K562 (cell line): ENCODE results near the gene CAPRIN1. TPM values are rescaled to one million over a fixed set of nuclear protein-coding genes. Genes with fewer than 3 reads are reported as not detected.
A peak's percentile ranks its signal among the peaks of the same experiment; 100 is the strongest.

Experiments
- EGR1 ChIP-seq: fragments of 450-650 bp; conservative IDR thresholded peaks from 2 replicates; pipeline ENCODE4 v1.6.1; 2017; ENCODE audit warnings: mild to moderate bottlenecking
- FOXM1 ChIP-seq, 2 experiments: fragments of 450-650 bp in 1 of 2; sonication (generic) in 1 of 2; formaldehyde crosslinking in 1 of 2; IDR thresholded peaks; 2 replicates each; pipeline versions ENCODE4 v1.6.1 to v1.9.0; 2017 to 2022; ENCODE audit warnings: low read depth in 2 of 2, mild to moderate bottlenecking in 2 of 2, missing genetic modification reagents in 1 of 2, moderate library complexity in 1 of 2
- GMEB1 ChIP-seq: fragments of 250-450 bp; sonication (Bioruptor Pico); IDR thresholded peaks from 2 replicates; pipeline ENCODE4 v1.4.0; 2020; ENCODE audit warnings: mild to moderate bottlenecking
- KLF6 ChIP-seq: fragments of 250-450 bp; sonication (Bioruptor Pico); IDR thresholded peaks from 2 replicates; pipeline ENCODE4 v1.4.0; 2020; ENCODE audit warnings: mild to moderate bottlenecking, moderate library complexity, borderline replicate concordance
- MCM3 ChIP-seq: fragments of 450-650 bp; IDR thresholded peaks from 2 replicates; pipeline ENCODE4 v1.6.1; 2016
- PYGO2 ChIP-seq: fragments of 450-650 bp; IDR thresholded peaks from 2 replicates; pipeline ENCODE4 v1.6.1; 2016; ENCODE audit warnings: mild to moderate bottlenecking, missing genetic modification characterization, moderate library complexity, missing compliant biosample characterization
- RCOR1 ChIP-seq, 2 experiments: IDR thresholded peaks; 2 replicates each; pipeline ENCODE4 v1.6.1; 2012; ENCODE audit warnings: low read depth in 2 of 2, low read length in 2 of 2, borderline replicate concordance in 1 of 2, improper control_type of control experiment in 1 of 2
- SMAD1 ChIP-seq: fragments of 150-350 bp; IDR thresholded peaks from 2 replicates; pipeline ENCODE4 v1.6.1; 2014; ENCODE audit warnings: low read length, low read depth; ENCODE audit not compliant: partially characterized antibody
- THRAP3 ChIP-seq: fragments of 450-650 bp; IDR thresholded peaks from 2 replicates; pipeline ENCODE4 v1.6.1; 2016; ENCODE audit warnings: mild to moderate bottlenecking, inconsistent platforms, borderline replicate concordance
- TRIM28 ChIP-seq: fragments of 450-650 bp; IDR thresholded peaks from 2 replicates; pipeline ENCODE4 v1.6.1; 2017
- YY1 ChIP-seq, 3 experiments: IDR thresholded peaks; 2 replicates each; pipeline ENCODE4 v1.6.1; 2011; ENCODE audit warnings: low read length in 2 of 3, mild to moderate bottlenecking in 2 of 3, moderate library complexity in 2 of 3, borderline replicate concordance in 1 of 3, control low read depth in 1 of 3, low read depth in 1 of 3; ENCODE audit not compliant: insufficient read depth in 3 of 3, insufficient replicate concordance in 2 of 3, control insufficient read depth in 1 of 3, insufficient read length in 1 of 3; ENCODE audit errors: extremely low read depth in 1 of 3
- ZBTB26 ChIP-seq: fragments of 450-650 bp; formaldehyde crosslinking; IDR thresholded peaks from 2 replicates; pipeline ENCODE4 v1.4.0; 2022; ENCODE audit warnings: missing genetic modification characterization
- ZKSCAN1 ChIP-seq: fragments of 150-350 bp; IDR thresholded peaks from 2 replicates; pipeline ENCODE4 v1.6.1; 2016; ENCODE audit warnings: low read depth, low read length
- ZNF384 ChIP-seq: IDR thresholded peaks from 2 replicates; pipeline ENCODE4 v1.6.1; 2012; ENCODE audit warnings: low read depth, low read length, improper control_type of control experiment
- ZNF41 ChIP-seq: fragments of 250-450 bp; sonication (Bioruptor Pico); conservative IDR thresholded peaks from 2 replicates; pipeline ENCODE4 v1.4.0; 2020; ENCODE audit warnings: mild to moderate bottlenecking
- ZNF507 ChIP-seq: conservative IDR thresholded peaks from 2 replicates; pipeline ENCODE4 v1.6.1; 2017; ENCODE audit warnings: missing genetic modification characterization, missing compliant biosample characterization
- ZNF586 ChIP-seq: fragments of 450-650 bp; formaldehyde crosslinking; conservative IDR thresholded peaks from 2 replicates; pipeline ENCODE4 v1.4.0; 2020; ENCODE audit warnings: mild to moderate bottlenecking, moderate library complexity
- polyA plus RNA-seq, 8 experiments: library from polyadenylated mRNA; depleted of rRNA in 4 of 8; stranded (reverse) in 5 of 8; unstranded in 3 of 8; fragments of >200 nt; fragmentation: Nextera tagmentation in 2 of 8; fragmentation: Illumina TruSeq in 1 of 8; extraction: Ambion mirVana in 2 of 8; extraction: Trizol in 1 of 8; gene quantifications; 2 replicates each; pipeline versions ENCODE4 v1.2.1 to v1.2.3, GENCODE V29; 2011 to 2014; ENCODE audit warnings: inconsistent platforms in 1 of 8, missing spikeins in 1 of 8
- total RNA-seq, 7 experiments: library from RNA; depleted of rRNA in 6 of 7; stranded (reverse); fragments of >200 nt in 6 of 7; fragmentation: Illumina TruSeq in 2 of 7; extraction: Trizol in 2 of 7; gene quantifications; 2 replicates each; pipeline versions ENCODE4 v1.2.1 to v1.2.3, GENCODE V29; 2011 to 2021; ENCODE audit warnings: low replicate concordance in 1 of 7
- TF ChIP-seq, protein P1 (sequence below): fragments of 250-450 bp; sonication (Bioruptor Pico); IDR thresholded peaks from 2 replicates; pipeline ENCODE4 v1.4.0; 2020; ENCODE audit warnings: mild to moderate bottlenecking, moderate library complexity
- TF ChIP-seq, protein P2 (sequence below): fragments of 450-650 bp; formaldehyde crosslinking; IDR thresholded peaks from 2 replicates; pipeline ENCODE4 v1.4.0; 2020; ENCODE audit warnings: mild to moderate bottlenecking, mixed read lengths
- TF ChIP-seq, protein P3 (sequence below): fragments of 450-650 bp; IDR thresholded peaks from 2 replicates; pipeline ENCODE4 v1.6.1; 2016

CAPRIN1 gene
- total and polyA plus RNA-seq, 9 of the 15 experiments (the other 6 are each of a cell fraction or from before 2014, with no cell fraction given): 49.6 to 271 (median 244) TPM

GRCh38 chr11:34034053-34034452, 17.5 kb upstream of the CAPRIN1 start (continued):
- TF ChIP-seq GMEB1 (no peak), ZKSCAN1 (no peak), TRIM28 (no peak), FOXM1 (IDR thresholded peaks at IDR 0.05; ENCODE audit: low read depth) (no peak), FOXM1 (CRISPR knock-in tag; IDR thresholded peaks at IDR 0.05; ENCODE audit: low read depth) (no peak), KLF6 (CRISPR knock-in tag) (no peak), THRAP3 (no peak), MCM3 (no peak), ZNF507 (tag) (no peak), EGR1 (0 out of 2 replicates have a peak, but pooled peaks have one; percentile 16), ZBTB26 (no peak), RCOR1 (IDR thresholded peaks at IDR 0.05; ENCODE audit: borderline replicate concordance in 1 of 2, low read depth in 2 of 2, low read length in 2 of 2) (0 out of 4 replicates have a peak, but pooled peaks of 1 of the 2 experiments have one; percentile 5), ZNF384 (peak; percentile 74), ZNF41 (CRISPR knock-in tag) (no peak), SMAD1 (no peak), PYGO2 (tag) (no peak), ZNF586 (CRISPR knock-in tag) (no peak), YY1 (IDR thresholded peaks at IDR 0.05; ENCODE audit: borderline replicate concordance in 1 of 3, control insufficient read depth in 1 of 3, extremely low read depth in 1 of 3, insufficient read depth in 3 of 3, insufficient read length in 1 of 3, insufficient replicate concordance in 2 of 3, low read depth in 1 of 3, low read length in 2 of 3) (peak in 1 of 3 experiments; percentile 34)
- TF ChIP-seq, protein P1, sequence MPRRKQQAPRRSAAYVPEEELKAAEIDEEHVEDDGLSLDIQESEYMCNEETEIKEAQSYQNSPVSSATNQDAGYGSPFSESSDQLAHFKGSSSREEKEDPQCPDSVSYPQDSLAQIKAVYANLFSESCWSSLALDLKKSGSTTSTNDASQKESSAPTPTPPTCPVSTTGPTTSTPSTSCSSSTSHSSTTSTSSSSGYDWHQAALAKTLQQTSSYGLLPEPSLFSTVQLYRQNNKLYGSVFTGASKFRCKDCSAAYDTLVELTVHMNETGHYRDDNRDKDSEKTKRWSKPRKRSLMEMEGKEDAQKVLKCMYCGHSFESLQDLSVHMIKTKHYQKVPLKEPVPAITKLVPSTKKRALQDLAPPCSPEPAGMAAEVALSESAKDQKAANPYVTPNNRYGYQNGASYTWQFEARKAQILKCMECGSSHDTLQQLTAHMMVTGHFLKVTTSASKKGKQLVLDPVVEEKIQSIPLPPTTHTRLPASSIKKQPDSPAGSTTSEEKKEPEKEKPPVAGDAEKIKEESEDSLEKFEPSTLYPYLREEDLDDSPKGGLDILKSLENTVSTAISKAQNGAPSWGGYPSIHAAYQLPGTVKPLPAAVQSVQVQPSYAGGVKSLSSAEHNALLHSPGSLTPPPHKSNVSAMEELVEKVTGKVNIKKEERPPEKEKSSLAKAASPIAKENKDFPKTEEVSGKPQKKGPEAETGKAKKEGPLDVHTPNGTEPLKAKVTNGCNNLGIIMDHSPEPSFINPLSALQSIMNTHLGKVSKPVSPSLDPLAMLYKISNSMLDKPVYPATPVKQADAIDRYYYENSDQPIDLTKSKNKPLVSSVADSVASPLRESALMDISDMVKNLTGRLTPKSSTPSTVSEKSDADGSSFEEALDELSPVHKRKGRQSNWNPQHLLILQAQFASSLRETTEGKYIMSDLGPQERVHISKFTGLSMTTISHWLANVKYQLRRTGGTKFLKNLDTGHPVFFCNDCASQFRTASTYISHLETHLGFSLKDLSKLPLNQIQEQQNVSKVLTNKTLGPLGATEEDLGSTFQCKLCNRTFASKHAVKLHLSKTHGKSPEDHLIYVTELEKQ: no peak
- TF ChIP-seq, protein P2, sequence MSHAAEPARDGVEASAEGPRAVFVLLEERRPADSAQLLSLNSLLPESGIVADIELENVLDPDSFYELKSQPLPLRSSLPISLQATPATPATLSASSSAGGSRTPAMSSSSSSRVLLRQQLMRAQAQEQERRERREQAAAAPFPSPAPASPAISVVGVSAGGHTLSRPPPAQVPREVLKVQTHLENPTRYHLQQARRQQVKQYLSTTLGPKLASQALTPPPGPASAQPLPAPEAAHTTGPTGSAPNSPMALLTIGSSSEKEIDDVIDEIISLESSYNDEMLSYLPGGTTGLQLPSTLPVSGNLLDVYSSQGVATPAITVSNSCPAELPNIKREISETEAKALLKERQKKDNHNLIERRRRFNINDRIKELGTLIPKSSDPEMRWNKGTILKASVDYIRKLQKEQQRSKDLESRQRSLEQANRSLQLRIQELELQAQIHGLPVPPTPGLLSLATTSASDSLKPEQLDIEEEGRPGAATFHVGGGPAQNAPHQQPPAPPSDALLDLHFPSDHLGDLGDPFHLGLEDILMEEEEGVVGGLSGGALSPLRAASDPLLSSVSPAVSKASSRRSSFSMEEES (CRISPR knock-in tag): no peak
- TF ChIP-seq, protein P3, sequence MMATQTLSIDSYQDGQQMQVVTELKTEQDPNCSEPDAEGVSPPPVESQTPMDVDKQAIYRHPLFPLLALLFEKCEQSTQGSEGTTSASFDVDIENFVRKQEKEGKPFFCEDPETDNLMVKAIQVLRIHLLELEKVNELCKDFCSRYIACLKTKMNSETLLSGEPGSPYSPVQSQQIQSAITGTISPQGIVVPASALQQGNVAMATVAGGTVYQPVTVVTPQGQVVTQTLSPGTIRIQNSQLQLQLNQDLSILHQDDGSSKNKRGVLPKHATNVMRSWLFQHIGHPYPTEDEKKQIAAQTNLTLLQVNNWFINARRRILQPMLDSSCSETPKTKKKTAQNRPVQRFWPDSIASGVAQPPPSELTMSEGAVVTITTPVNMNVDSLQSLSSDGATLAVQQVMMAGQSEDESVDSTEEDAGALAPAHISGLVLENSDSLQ: no peak
